CD14-positive monocyte (primary cell): ENCODE results near the gene PNN. TPM values are rescaled to one million over a fixed set of nuclear protein-coding genes. Genes with fewer than 3 reads are reported as not detected.
"Not testable (repeated sequence)": the region's sequence is repeated elsewhere in the genome, so short reads cannot be mapped to it uniquely, and the experiment has no call there.

ENCODE experiments used
- DNase-seq, 3 donors: peaks; one replicate each; pipeline ENCODE4 v3.0.0-alpha.2; 2011 to 2022
- H2AFZ ChIP-seq: 2 replicates; pipeline ENCODE4 v1.6.0; 2012; ENCODE audit warnings: mild to moderate bottlenecking, low read depth, low read length, inconsistent platforms; ENCODE audit not compliant: insufficient read depth, poor library complexity, severe bottlenecking
- H3K27ac ChIP-seq, 2 donors: 1 replicate in 1 of 2; 2 replicates in 1 of 2; pipeline ENCODE4 v1.5.1; 2012 to 2013; ENCODE audit warnings: low read length in 2 of 2, control low read depth in 1 of 2, inconsistent platforms in 1 of 2, low read depth in 1 of 2, mild to moderate bottlenecking in 1 of 2
- H3K27me3 ChIP-seq, 2 donors: one replicate each; pipeline versions ENCODE4 v1.6.0 to v1.6.1; 2011 to 2013; ENCODE audit warnings: low read length in 2 of 2; ENCODE audit not compliant: control insufficient read depth in 2 of 2, insufficient read depth in 2 of 2
- H3K36me3 ChIP-seq, 2 donors: replicated peaks in 1 of 2; 1 replicate in 1 of 2; 2 replicates in 1 of 2; pipeline versions ENCODE4 v1.5.1 to v1.6.1; 2012 to 2013; ENCODE audit warnings: low read length in 2 of 2, control low read depth in 1 of 2, inconsistent platforms in 1 of 2, mild to moderate bottlenecking in 1 of 2; ENCODE audit not compliant: insufficient read depth in 2 of 2, control insufficient read depth in 1 of 2
- H3K4me1 ChIP-seq, 2 donors: 1 replicate in 1 of 2; 2 replicates in 1 of 2; pipeline versions ENCODE4 v1.5.1 to v1.6.1; 2012 to 2013; ENCODE audit warnings: low read length in 2 of 2, control low read depth in 1 of 2, inconsistent platforms in 1 of 2, mild to moderate bottlenecking in 1 of 2, moderate library complexity in 1 of 2; ENCODE audit not compliant: insufficient read depth in 2 of 2, control insufficient read depth in 1 of 2
- H3K4me2 ChIP-seq: replicated peaks from 2 replicates; pipeline ENCODE3; 2012; ENCODE audit warnings: low read length, moderate library complexity, mild to moderate bottlenecking; ENCODE audit not compliant: poor library complexity, severe bottlenecking; ENCODE audit errors: extremely low read depth
- H3K4me3 ChIP-seq, 3 experiments: fragments of 200-600 bp in 1 of 3; sonication (generic) in 1 of 3; replicated peaks in 1 of 3; 1 replicate in 2 of 3; 2 replicates in 1 of 3; pipeline ENCODE4 v1.5.1; 2011 to 2013; ENCODE audit warnings: low read length in 3 of 3, mild to moderate bottlenecking in 3 of 3, control low read depth in 2 of 3, low read depth in 2 of 3, inconsistent platforms in 1 of 3, moderate library complexity in 1 of 3
- H3K79me2 ChIP-seq: 2 replicates; pipeline ENCODE4 v1.6.0; 2012; ENCODE audit warnings: mild to moderate bottlenecking, control low read depth, inconsistent platforms, low read length, moderate library complexity; ENCODE audit not compliant: insufficient read depth
- H3K9ac ChIP-seq: 2 replicates; pipeline ENCODE4 v1.6.0; 2017; ENCODE audit warnings: low read length, mild to moderate bottlenecking; ENCODE audit not compliant: insufficient read depth, poor library complexity, severe bottlenecking
- H3K9me3 ChIP-seq, 2 donors: replicated peaks in 1 of 2; 1 replicate in 1 of 2; 2 replicates in 1 of 2; pipeline versions ENCODE4 v1.5.1 to v1.6.1; 2012 to 2013; ENCODE audit warnings: low read length in 2 of 2, control low read depth in 1 of 2; ENCODE audit not compliant: control insufficient read depth in 1 of 2, insufficient read depth in 1 of 2
- H4K20me1 ChIP-seq: 2 replicates; pipeline ENCODE4 v1.6.0; 2012; ENCODE audit warnings: mild to moderate bottlenecking, low read length, control low read depth, moderate library complexity; ENCODE audit not compliant: insufficient read depth
- H3K27ac Mint-ChIP-seq, 7 donors: one replicate each; pipeline ENCODE4 v1.8.0; 2020; ENCODE audit warnings: mild to moderate bottlenecking in 7 of 7, mixed read lengths in 7 of 7, moderate library complexity in 6 of 7, inconsistent platforms in 2 of 7
- H3K27me3 Mint-ChIP-seq, 3 donors: one replicate each; pipeline ENCODE4 v1.8.0; 2021 to 2022; ENCODE audit warnings: low read depth in 3 of 3, mild to moderate bottlenecking in 3 of 3, mixed read lengths in 3 of 3, moderate library complexity in 3 of 3, inconsistent platforms in 1 of 3
- H3K36me3 Mint-ChIP-seq, 2 donors: one replicate each; pipeline ENCODE4 v1.8.0; 2020; ENCODE audit warnings: mixed read lengths in 2 of 2, inconsistent platforms in 1 of 2, mild to moderate bottlenecking in 1 of 2
- H3K4me1 Mint-ChIP-seq: one replicate; pipeline ENCODE4 v1.8.0; 2020; ENCODE audit warnings: mild to moderate bottlenecking, mixed read lengths
- H3K4me3 Mint-ChIP-seq, 2 donors: one replicate each; pipeline ENCODE4 v1.8.0; 2020; ENCODE audit warnings: mild to moderate bottlenecking in 2 of 2, mixed read lengths in 2 of 2, moderate library complexity in 1 of 2
- H3K9me3 Mint-ChIP-seq, 7 donors: one replicate each; pipeline ENCODE4 v1.8.0; 2020 to 2022; ENCODE audit warnings: mixed read lengths in 7 of 7, mild to moderate bottlenecking in 6 of 7, moderate library complexity in 6 of 7, inconsistent platforms in 2 of 7
- WGBS: methylation state at CpG from one replicate; pipeline ENCODE4 v1.1.5; 2013; ENCODE audit warnings: missing lambda C conversion rate; ENCODE audit not compliant: insufficient coverage; 5-methylcytosine and 5-hydroxymethylcytosine counted together
- intact Hi-C, 2 donors: fragments of 100-400 bp; cut with micrococcal nuclease; formaldehyde crosslinking; loops; one replicate each; pipeline versions ENCODE4 v1.15.0 to v1.15.1; 2023
- polyA plus RNA-seq, 3 donors: library from polyadenylated mRNA; depleted of rRNA in 1 of 3; unstranded in 2 of 3; stranded (reverse) in 1 of 3; fragments of 300-500 nt in 2 of 3; fragments of >200 nt in 1 of 3; fragmentation: Illumina TruSeq in 2 of 3; gene quantifications; 1 replicate in 2 of 3; 2 replicates in 1 of 3; pipeline ENCODE4 v1.2.3, GENCODE V29; 2012 to 2021
- TF ChIP-seq, protein P1 (sequence below): fragments of 200-600 bp; IDR thresholded peaks from one replicate; pipeline ENCODE4 v1.8.0; 2022; ENCODE audit warnings: antibody characterized with exemption, mild to moderate bottlenecking

PNN gene
- polyA plus RNA-seq, 3 donors = 4.7 to 34.9 (median 9.0) TPM

DNA sequence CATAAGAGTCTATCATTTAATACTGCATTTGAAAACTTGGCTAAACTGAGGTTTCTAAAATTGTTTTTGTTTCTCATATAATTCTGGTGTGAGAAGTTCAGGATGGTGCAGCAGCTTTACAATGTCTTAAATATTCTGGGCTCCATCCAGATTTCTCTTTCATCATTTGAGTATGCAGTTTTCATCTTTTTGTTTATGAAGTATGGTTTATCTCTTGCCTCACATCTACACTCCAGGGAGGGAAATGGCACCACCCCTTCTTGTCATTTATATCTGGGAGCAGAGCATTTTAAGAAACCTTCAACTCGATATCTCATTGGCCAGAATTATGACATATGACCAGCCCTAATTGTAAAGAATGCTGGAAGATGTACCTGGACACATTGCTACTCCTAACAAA lies 36.6 kb upstream of the PNN start:
- H3K27me3 Mint-ChIP-seq = no peaks in the 10 kb centered on the region
- no peaks in the 10 kb centered on the region for H3K79me2 ChIP-seq
- H3K4me1 ChIP-seq = no peaks in the 10 kb centered on the region
- no peak overlapping the region for H3K27ac ChIP-seq
- no peak overlapping the region for H2AFZ ChIP-seq
- peaks cover 0 to 13% (median 8%) of the 10 kb centered on the region in 7 donors for H3K9me3 Mint-ChIP-seq
- H3K4me3 ChIP-seq = no peak overlapping the region
- no peak for DNase-seq
- H3K9me3 ChIP-seq = peaks cover 0 to 4% of the 10 kb centered on the region in 2 donors
- no peak overlapping the region for H3K9ac ChIP-seq
- H3K27ac Mint-ChIP-seq = peak overlapping the region in 1 of 7 donors; percentile 18
- H3K4me2 ChIP-seq = no peak overlapping the region
- 100% methylated on average over 1 of the region's 1 CpG for WGBS
- peaks cover 31 to 74% of the 10 kb centered on the region in 2 donors for H3K36me3 ChIP-seq
- peaks cover 4% of the 10 kb centered on the region for H3K4me1 Mint-ChIP-seq
- H3K4me3 Mint-ChIP-seq = no peak overlapping the region
- TF ChIP-seq, protein P1, sequence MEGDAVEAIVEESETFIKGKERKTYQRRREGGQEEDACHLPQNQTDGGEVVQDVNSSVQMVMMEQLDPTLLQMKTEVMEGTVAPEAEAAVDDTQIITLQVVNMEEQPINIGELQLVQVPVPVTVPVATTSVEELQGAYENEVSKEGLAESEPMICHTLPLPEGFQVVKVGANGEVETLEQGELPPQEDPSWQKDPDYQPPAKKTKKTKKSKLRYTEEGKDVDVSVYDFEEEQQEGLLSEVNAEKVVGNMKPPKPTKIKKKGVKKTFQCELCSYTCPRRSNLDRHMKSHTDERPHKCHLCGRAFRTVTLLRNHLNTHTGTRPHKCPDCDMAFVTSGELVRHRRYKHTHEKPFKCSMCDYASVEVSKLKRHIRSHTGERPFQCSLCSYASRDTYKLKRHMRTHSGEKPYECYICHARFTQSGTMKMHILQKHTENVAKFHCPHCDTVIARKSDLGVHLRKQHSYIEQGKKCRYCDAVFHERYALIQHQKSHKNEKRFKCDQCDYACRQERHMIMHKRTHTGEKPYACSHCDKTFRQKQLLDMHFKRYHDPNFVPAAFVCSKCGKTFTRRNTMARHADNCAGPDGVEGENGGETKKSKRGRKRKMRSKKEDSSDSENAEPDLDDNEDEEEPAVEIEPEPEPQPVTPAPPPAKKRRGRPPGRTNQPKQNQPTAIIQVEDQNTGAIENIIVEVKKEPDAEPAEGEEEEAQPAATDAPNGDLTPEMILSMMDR = no peak
- H3K36me3 Mint-ChIP-seq = peaks cover 47 to 79% of the 10 kb centered on the region in 2 donors
- intact Hi-C loops = no loop called here
- no peaks in the 10 kb centered on the region for H3K27me3 ChIP-seq
- no peaks in the 10 kb centered on the region for H4K20me1 ChIP-seq

DNA sequence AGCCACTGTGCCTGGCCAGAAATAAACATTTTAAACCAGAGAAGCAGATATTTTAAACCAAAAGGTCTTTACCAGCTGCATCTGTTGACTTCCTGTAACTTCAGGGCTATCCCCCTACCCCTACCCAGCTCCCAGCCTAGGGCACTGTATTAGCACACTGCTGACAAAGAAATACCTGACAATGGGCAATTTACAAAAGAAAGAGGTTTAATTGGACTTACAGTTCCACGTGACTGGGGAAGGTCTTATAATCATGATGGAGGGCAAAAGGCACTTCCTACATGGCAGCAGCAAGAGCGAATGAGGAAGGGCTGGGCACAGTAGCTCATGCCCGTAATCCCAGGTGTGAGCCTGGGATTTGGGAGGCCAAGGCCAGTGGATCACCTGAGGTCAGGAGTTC lies 34.9 kb upstream of the PNN start:
- no peak overlapping the region for H2AFZ ChIP-seq
- Mint-ChIP-seq H3K4me3 (no peak overlapping the region), H3K9me3 (peaks cover 0 to 15% (median 8%) of the 10 kb centered on the region in 7 donors), H3K4me1 (peaks cover 4% of the 10 kb centered on the region), H3K27me3 (no peaks in the 10 kb centered on the region), H3K36me3 (peaks cover 32 to 68% of the 10 kb centered on the region in 2 donors), H3K27ac (peak overlapping the region in 4 of 7 donors; percentile 35 to 64 (median 55))
- no peak for DNase-seq
- H3K79me2 ChIP-seq = no peaks in the 10 kb centered on the region
- TF ChIP-seq, protein P1 = no peak
- H3K27me3 ChIP-seq = no peaks in the 10 kb centered on the region
- intact Hi-C loops = no loop called here
- no peak overlapping the region for H3K27ac ChIP-seq
- H3K4me2 ChIP-seq = no peak overlapping the region
- H3K4me1 ChIP-seq = no peaks in the 10 kb centered on the region
- no peak overlapping the region for H3K4me3 ChIP-seq
- no peak overlapping the region for H3K9ac ChIP-seq
- 71% methylated on average over 3 of the region's 3 CpGs for WGBS
- peaks cover 0 to 4% of the 10 kb centered on the region in 2 donors for H3K9me3 ChIP-seq
- H3K36me3 ChIP-seq = peaks cover 18 to 57% of the 10 kb centered on the region in 2 donors
- no peaks in the 10 kb centered on the region for H4K20me1 ChIP-seq

DNA sequence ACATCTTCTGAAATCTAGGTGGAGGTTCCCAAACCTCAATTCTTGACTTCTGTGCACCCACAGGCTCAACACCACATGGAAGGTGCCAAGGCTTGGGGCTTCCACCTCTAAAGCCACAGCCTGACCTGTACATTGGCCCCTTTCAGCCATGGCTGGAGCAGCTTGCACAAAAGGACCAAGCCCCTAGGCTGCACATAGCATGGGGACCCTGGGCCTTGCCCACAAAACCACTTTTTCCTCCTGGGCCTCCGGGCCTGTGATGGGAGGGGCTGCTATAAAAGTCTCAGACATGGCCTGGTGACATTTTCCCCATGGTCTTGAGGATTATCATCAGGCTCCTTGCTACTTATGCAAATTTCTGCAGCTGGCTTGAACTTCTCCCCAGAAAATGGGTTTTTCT lies 33.4 kb upstream of the PNN start:
- WGBS = 100% methylated on average over 1 of the region's 1 CpG

More for the DNA sequence above, 33.4 kb upstream of the PNN start:
- H3K4me1 Mint-ChIP-seq, H3K79me2 ChIP-seq, H3K4me3 ChIP-seq, intact Hi-C loops, DNase-seq, H3K9me3 ChIP-seq, H3K27ac ChIP-seq, H3K27me3 ChIP-seq, H2AFZ ChIP-seq, H3K27ac Mint-ChIP-seq, H3K9ac ChIP-seq, H4K20me1 ChIP-seq, H3K4me2 ChIP-seq, H3K4me3 Mint-ChIP-seq, H3K27me3 Mint-ChIP-seq, H3K4me1 ChIP-seq: not testable (repeated sequence)
- peaks cover 27 to 69% of the 10 kb centered on the region in 2 donors for H3K36me3 Mint-ChIP-seq
- H3K36me3 ChIP-seq = peaks cover 5 to 46% of the 10 kb centered on the region in 2 donors
- peaks cover 0 to 15% (median 8%) of the 10 kb centered on the region in 7 donors for H3K9me3 Mint-ChIP-seq
